Neuronal stem cell (in vitro differentiated cells): Measurements from ENCODE around the gene SLC5A4.
A peak's percentile ranks its signal among the peaks of the same experiment; 100 is the strongest.

Source experiments
- DNase-seq: peaks from one replicate; pipeline ENCODE4 v3.0.0-alpha.2; 2013; ENCODE audit warnings: low spot score
- H2AFZ ChIP-seq: one replicate; pipeline ENCODE4 v1.6.1; 2013; ENCODE audit warnings: mild to moderate bottlenecking, low read length, inconsistent platforms
- H2AK5ac ChIP-seq: 2 replicates; pipeline ENCODE4 v1.6.1; 2013; ENCODE audit warnings: low read depth, mild to moderate bottlenecking, inconsistent platforms, low read length, moderate library complexity, mixed read lengths
- H2BK120ac ChIP-seq: 2 replicates; pipeline ENCODE4 v1.6.1; 2013; ENCODE audit warnings: low read depth, mild to moderate bottlenecking, inconsistent platforms, low read length, moderate library complexity, mixed read lengths
- H2BK12ac ChIP-seq: one replicate; pipeline ENCODE4 v1.6.1; 2013; ENCODE audit warnings: low read length, inconsistent platforms
- H2BK15ac ChIP-seq: 2 replicates; pipeline ENCODE4 v1.6.1; 2013; ENCODE audit warnings: mild to moderate bottlenecking, low read length, inconsistent platforms, mixed read lengths
- H2BK5ac ChIP-seq: one replicate; pipeline ENCODE4 v1.6.1; 2013; ENCODE audit warnings: inconsistent platforms, mild to moderate bottlenecking, low read length, moderate library complexity
- H3K14ac ChIP-seq: one replicate; pipeline ENCODE4 v1.6.1; 2013; ENCODE audit warnings: low read length, inconsistent platforms
- H3K18ac ChIP-seq: 2 replicates; pipeline ENCODE4 v1.6.1; 2013; ENCODE audit warnings: low read length, inconsistent platforms
- H3K23ac ChIP-seq: 2 replicates; pipeline ENCODE4 v1.6.1; 2013; ENCODE audit warnings: low read depth, mild to moderate bottlenecking, mixed read lengths, low read length, inconsistent platforms; ENCODE audit not compliant: poor library complexity
- H3K27ac ChIP-seq: replicated peaks from 3 replicates; pipeline ENCODE4 v1.5.1; 2013; ENCODE audit warnings: low read length, inconsistent platforms
- H3K27me3 ChIP-seq, 3 experiments: 2 replicates each; pipeline ENCODE4 v1.6.1; 2013; ENCODE audit warnings: low read length in 3 of 3, mild to moderate bottlenecking in 2 of 3, inconsistent platforms in 1 of 3, low read depth in 1 of 3, mixed read lengths in 1 of 3, moderate library complexity in 1 of 3; ENCODE audit not compliant: control insufficient read depth in 3 of 3, insufficient read depth in 3 of 3
- H3K36me3 ChIP-seq, 2 donors: replicated peaks in 1 of 2; 2 replicates each; pipeline ENCODE4 v1.6.1; 2013; ENCODE audit warnings: low read length in 2 of 2; ENCODE audit not compliant: control insufficient read depth in 2 of 2, insufficient read depth in 2 of 2
- H3K4ac ChIP-seq: 2 replicates; pipeline ENCODE4 v1.6.1; 2013; ENCODE audit warnings: inconsistent platforms, mild to moderate bottlenecking, low read length, moderate library complexity
- H3K4me1 ChIP-seq, 2 donors: 1 replicate in 1 of 2; 2 replicates in 1 of 2; pipeline ENCODE4 v1.6.1; 2013; ENCODE audit warnings: low read length in 2 of 2, low read depth in 1 of 2; ENCODE audit not compliant: control insufficient read depth in 2 of 2, insufficient read depth in 1 of 2
- H3K4me2 ChIP-seq: one replicate; pipeline ENCODE4 v1.6.1; 2013; ENCODE audit warnings: mild to moderate bottlenecking, low read length, inconsistent platforms; ENCODE audit not compliant: insufficient read depth, poor library complexity, severe bottlenecking
- H3K4me3 ChIP-seq, 2 donors: 2 replicates each; pipeline ENCODE4 v1.5.1; 2013; ENCODE audit warnings: low read length in 2 of 2, mild to moderate bottlenecking in 2 of 2, inconsistent platforms in 1 of 2, moderate library complexity in 1 of 2
- H3K79me1 ChIP-seq: one replicate; pipeline ENCODE4 v1.6.1; 2013; ENCODE audit warnings: low read depth, mild to moderate bottlenecking, inconsistent platforms, low read length, moderate library complexity
- H3K9ac ChIP-seq: one replicate; pipeline ENCODE4 v1.6.1; 2013; ENCODE audit warnings: mild to moderate bottlenecking, low read depth, low read length, inconsistent platforms; ENCODE audit not compliant: poor library complexity
- H3K9me3 ChIP-seq, 2 donors: replicated peaks in 1 of 2; 2 replicates each; pipeline versions ENCODE3 to v1.6.1; 2013; ENCODE audit warnings: low read length in 2 of 2, mild to moderate bottlenecking in 2 of 2, inconsistent platforms in 1 of 2, low read depth in 1 of 2, mixed read lengths in 1 of 2, moderate library complexity in 1 of 2; ENCODE audit not compliant: control insufficient read depth in 2 of 2, insufficient read depth in 1 of 2
- H4K8ac ChIP-seq: one replicate; pipeline ENCODE4 v1.6.1; 2013; ENCODE audit warnings: low read depth, mild to moderate bottlenecking, inconsistent platforms, low read length, moderate library complexity
- H4K91ac ChIP-seq: one replicate; pipeline ENCODE4 v1.6.1; 2013; ENCODE audit warnings: low read length, low read depth, mild to moderate bottlenecking, inconsistent platforms; ENCODE audit not compliant: poor library complexity
- WGBS, 2 donors: extraction: QIAGEN DNeasy Blood & Tissue Kit; methylation state at CpG; one replicate each; pipeline ENCODE4 v1.1.7; 2013; ENCODE audit warnings: missing lambda C conversion rate in 2 of 2, mixed read lengths in 1 of 2; ENCODE audit not compliant: insufficient read length in 2 of 2, insufficient replicate concordance in 1 of 2; ENCODE audit errors: extremely low coverage in 2 of 2; 5-methylcytosine and 5-hydroxymethylcytosine counted together

The SLC5A4 gene

GRCh38 chr22:32207971-32208480 lies 47.1 kb downstream of the SLC5A4 start:
- H4K8ac ChIP-seq: no peak overlapping the region
- no peak overlapping the region for H3K4me2 ChIP-seq
- H3K23ac ChIP-seq: peak overlapping the region; percentile 67
- no peak for DNase-seq
- H3K9me3 ChIP-seq: no peaks in the 10 kb centered on the region
- H2AFZ ChIP-seq: no peak overlapping the region
- peaks cover 2 to 17% (median 3%) of the 10 kb centered on the region in 3 experiments for H3K27me3 ChIP-seq
- H3K36me3 ChIP-seq: peaks cover 0 to 7% of the 10 kb centered on the region in 2 donors
- no peak overlapping the region for H2BK5ac ChIP-seq
- no peak overlapping the region for H3K18ac ChIP-seq
- peaks cover 0 to 13% of the 10 kb centered on the region in 2 donors for H3K4me1 ChIP-seq
- H2BK120ac ChIP-seq: no peak overlapping the region
- peak overlapping the region; percentile 63 for H2BK12ac ChIP-seq
- no peak overlapping the region for H3K14ac ChIP-seq
- no CpG with 5 or more reads among the region's 4 CpGs for WGBS, 2 donors
- H4K91ac ChIP-seq: no peak overlapping the region
- no peak overlapping the region for H2BK15ac ChIP-seq
- H3K4ac ChIP-seq: no peak overlapping the region
- no peak overlapping the region for H3K27ac ChIP-seq
- H3K4me3 ChIP-seq: no peak overlapping the region
- H3K79me1 ChIP-seq: peaks cover 12% of the 10 kb centered on the region
- no peak overlapping the region for H2AK5ac ChIP-seq
- no peak overlapping the region for H3K9ac ChIP-seq

GRCh38 chr22:32206774-32207758 lies 48.1 kb downstream of the SLC5A4 start:
- H3K4me2 ChIP-seq: no peak overlapping the region
- peak overlapping the region in 1 of 2 donors; percentile 61 for H3K4me3 ChIP-seq
- peaks cover 2 to 21% (median 3%) of the 10 kb centered on the region in 3 experiments for H3K27me3 ChIP-seq
- H4K8ac ChIP-seq: peak overlapping the region; percentile 93
- peak overlapping the region; percentile 11 for H3K23ac ChIP-seq
- H2AK5ac ChIP-seq: peak overlapping the region; percentile 78
- H3K9ac ChIP-seq: no peak overlapping the region
- no peak overlapping the region for H3K27ac ChIP-seq
- H2BK5ac ChIP-seq: no peak overlapping the region
- no CpG with 5 or more reads among the region's 22 CpGs for WGBS, 2 donors
- H2BK120ac ChIP-seq: no peak overlapping the region
- peaks cover 0 to 14% of the 10 kb centered on the region in 2 donors for H3K4me1 ChIP-seq
- H2BK12ac ChIP-seq: peak overlapping the region; percentile 93
- no peak overlapping the region for H2AFZ ChIP-seq
- H3K14ac ChIP-seq: peak overlapping the region; percentile 90
- H3K9me3 ChIP-seq: no peaks in the 10 kb centered on the region
- no peak for DNase-seq
- H3K79me1 ChIP-seq: peaks cover 9% of the 10 kb centered on the region
- H4K91ac ChIP-seq: no peak overlapping the region
- peaks cover 0 to 7% of the 10 kb centered on the region in 2 donors for H3K36me3 ChIP-seq
- H2BK15ac ChIP-seq: peak overlapping the region; percentile 10
- no peak overlapping the region for H3K4ac ChIP-seq
- peak overlapping the region; percentile 82 for H3K18ac ChIP-seq

DNA sequence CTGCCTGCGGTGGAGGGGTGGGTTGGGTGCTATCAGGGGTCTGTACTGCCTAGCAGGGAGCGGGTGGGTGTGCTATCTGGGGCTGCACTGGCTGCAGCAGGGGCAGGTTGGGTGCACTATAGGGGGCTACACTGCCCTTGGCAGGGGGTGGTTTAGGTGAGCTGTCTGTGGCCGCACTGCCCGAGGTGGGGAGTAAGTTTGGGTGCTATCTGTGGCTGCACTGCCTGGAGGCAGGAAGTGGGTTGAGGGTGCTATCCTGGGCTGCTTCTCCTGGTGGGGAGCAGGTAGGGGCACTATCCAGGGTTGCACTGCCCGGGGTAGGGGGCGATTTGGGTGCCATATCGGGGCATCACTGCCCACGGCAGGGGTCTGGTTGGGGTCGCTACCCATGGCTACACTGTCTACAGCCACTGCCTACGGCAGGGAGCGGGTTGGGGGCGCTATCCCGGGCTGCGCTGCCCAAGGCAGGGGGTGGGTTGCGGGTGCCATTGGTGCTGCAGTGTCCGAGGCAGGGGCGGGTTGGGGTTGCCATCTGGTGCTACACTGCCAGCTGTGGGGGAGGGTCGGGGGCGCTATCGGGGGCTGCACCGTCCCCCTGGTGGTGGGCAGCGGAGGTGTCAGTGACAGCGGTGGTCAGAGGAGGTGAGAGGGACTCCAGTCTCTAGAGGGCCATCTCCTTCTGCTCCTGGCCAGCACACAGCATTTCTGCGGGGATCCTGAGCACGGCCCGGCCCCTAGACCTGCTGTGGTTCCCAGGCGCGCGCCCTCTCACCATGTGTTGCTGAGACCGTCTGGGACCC lies 49.0 kb downstream of the SLC5A4 start:
- H3K27ac ChIP-seq: no peak overlapping the region
- H4K91ac ChIP-seq: no peak overlapping the region
- H2BK15ac ChIP-seq: peak overlapping the region; percentile 85
- no peak overlapping the region for H3K23ac ChIP-seq
- peak overlapping the region; percentile 92 for H2AK5ac ChIP-seq
- peak overlapping the region; percentile 93 for H2BK12ac ChIP-seq
- H3K27me3 ChIP-seq: peaks cover 2 to 21% (median 3%) of the 10 kb centered on the region in 3 experiments
- H3K79me1 ChIP-seq: peaks cover 9% of the 10 kb centered on the region
- peaks cover 0 to 4% of the 10 kb centered on the region in 2 donors for H3K36me3 ChIP-seq
- no CpG with 5 or more reads among the region's 30 CpGs for WGBS, 2 donors
- no peak overlapping the region for H3K4ac ChIP-seq
- peak overlapping the region in 1 of 2 donors; percentile 47 for H3K4me3 ChIP-seq
- no peak overlapping the region for H2BK120ac ChIP-seq
- H3K4me1 ChIP-seq: peaks cover 0 to 14% of the 10 kb centered on the region in 2 donors
- DNase-seq: no peak
- peak overlapping the region; percentile 94 for H2AFZ ChIP-seq
- peak overlapping the region; percentile 82 for H3K18ac ChIP-seq
- no peak overlapping the region for H3K14ac ChIP-seq
- H3K9me3 ChIP-seq: no peaks in the 10 kb centered on the region
- no peak overlapping the region for H4K8ac ChIP-seq
- H2BK5ac ChIP-seq: peak overlapping the region; percentile 53
- H3K9ac ChIP-seq: peak overlapping the region; percentile 60
- peak overlapping the region; percentile 85 for H3K4me2 ChIP-seq
